HepG2 (cell line): Measurements from ENCODE around the gene PEX7.

Experiments
- ASH2L ChIP-seq: fragments of 300-600, 200-600 bp; sonication (generic); IDR thresholded peaks from 2 replicates; pipeline ENCODE4 v1.7.0; 2017; ENCODE audit warnings: low read depth, mild to moderate bottlenecking, moderate library complexity, mixed read lengths, low read length; ENCODE audit not compliant: insufficient read length
- BORCS8-MEF2B ChIP-seq: sonication (generic); formaldehyde crosslinking; IDR thresholded peaks from 2 replicates; pipeline ENCODE4 v1.8.0; 2022; ENCODE audit warnings: mild to moderate bottlenecking, missing genetic modification reagents
- EP300 ChIP-seq, 3 experiments: sonication (generic) in 1 of 3; formaldehyde crosslinking in 1 of 3; IDR thresholded peaks; 2 replicates each; pipeline versions ENCODE4 v1.5.1 to v1.6.1; 2011 to 2020; ENCODE audit warnings: low read depth in 2 of 3, low read length in 2 of 3, borderline replicate concordance in 1 of 3, improper control_type of control experiment in 1 of 3, mild to moderate bottlenecking in 1 of 3, missing genetic modification reagents in 1 of 3, moderate library complexity in 1 of 3
- HNRNPUL1 ChIP-seq: fragments of 200-400 bp; formaldehyde crosslinking; IDR thresholded peaks from 2 replicates; pipeline ENCODE4 v1.6.1; 2017; ENCODE audit warnings: low read depth, mild to moderate bottlenecking, low read length, moderate library complexity
- KLF11 ChIP-seq: IDR thresholded peaks from 2 replicates; pipeline ENCODE4 v1.6.1; 2016; ENCODE audit warnings: missing compliant biosample characterization
- TCF7 ChIP-seq: sonication (generic); IDR thresholded peaks from 2 replicates; pipeline ENCODE4 v1.6.1; 2016; ENCODE audit warnings: antibody characterized with exemption, low read depth
- ZEB1 ChIP-seq: IDR thresholded peaks from 2 replicates; pipeline ENCODE4 v1.6.1; 2012; ENCODE audit warnings: mild to moderate bottlenecking, low read depth, inconsistent platforms; ENCODE audit not compliant: insufficient replicate concordance
- ZNF670 ChIP-seq: sonication (generic); formaldehyde crosslinking; IDR thresholded peaks from 2 replicates; pipeline ENCODE4 v1.8.0; 2022; ENCODE audit warnings: mild to moderate bottlenecking, missing genetic modification reagents, borderline replicate concordance
- TF ChIP-seq, protein P1 (sequence below): sonication (generic); formaldehyde crosslinking; IDR thresholded peaks from 2 replicates; pipeline ENCODE4 v1.5.0; 2020; ENCODE audit warnings: mild to moderate bottlenecking, missing genetic modification reagents, moderate library complexity
- TF ChIP-seq, protein P2 (sequence below): sonication (generic); formaldehyde crosslinking; IDR thresholded peaks from 2 replicates; pipeline ENCODE4 v1.8.1; 2022; ENCODE audit warnings: mild to moderate bottlenecking, missing genetic modification reagents

DNA sequence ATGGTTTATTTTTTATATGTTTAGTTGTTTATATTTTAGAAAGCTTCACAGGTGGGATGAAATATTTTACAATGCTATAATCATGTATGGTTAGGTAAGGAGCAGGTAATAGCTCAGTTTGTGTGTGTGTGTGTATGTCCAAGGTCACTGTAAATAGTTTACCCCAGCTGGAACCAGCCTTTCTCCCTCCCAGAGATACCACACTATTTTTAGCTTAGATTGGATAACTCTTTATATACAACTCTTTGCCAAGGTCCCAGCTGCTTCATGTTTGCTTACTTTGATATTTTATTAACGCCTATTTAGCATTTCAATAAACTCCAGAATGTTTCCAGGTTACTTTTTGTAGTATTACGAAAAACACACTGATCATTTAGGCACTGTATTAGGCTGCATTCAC lies 1.8 kb upstream of the PEX7 start:
- TF ChIP-seq TCF7 (no peak), ZEB1 (no peak), BORCS8-MEF2B (CRISPR knock-in tag) (no peak), HNRNPUL1 (no peak), EP300 (IDR thresholded peaks at IDR 0.05; ENCODE audit: low read depth in 2 of 2, low read length in 2 of 2) (no peak), EP300 (CRISPR knock-in tag; IDR thresholded peaks at IDR 0.05; ENCODE audit: borderline replicate concordance) (no peak), ASH2L (no peak), KLF11 (CRISPR knock-in tag) (no peak), ZNF670 (no peak)
- TF ChIP-seq, protein P1, sequence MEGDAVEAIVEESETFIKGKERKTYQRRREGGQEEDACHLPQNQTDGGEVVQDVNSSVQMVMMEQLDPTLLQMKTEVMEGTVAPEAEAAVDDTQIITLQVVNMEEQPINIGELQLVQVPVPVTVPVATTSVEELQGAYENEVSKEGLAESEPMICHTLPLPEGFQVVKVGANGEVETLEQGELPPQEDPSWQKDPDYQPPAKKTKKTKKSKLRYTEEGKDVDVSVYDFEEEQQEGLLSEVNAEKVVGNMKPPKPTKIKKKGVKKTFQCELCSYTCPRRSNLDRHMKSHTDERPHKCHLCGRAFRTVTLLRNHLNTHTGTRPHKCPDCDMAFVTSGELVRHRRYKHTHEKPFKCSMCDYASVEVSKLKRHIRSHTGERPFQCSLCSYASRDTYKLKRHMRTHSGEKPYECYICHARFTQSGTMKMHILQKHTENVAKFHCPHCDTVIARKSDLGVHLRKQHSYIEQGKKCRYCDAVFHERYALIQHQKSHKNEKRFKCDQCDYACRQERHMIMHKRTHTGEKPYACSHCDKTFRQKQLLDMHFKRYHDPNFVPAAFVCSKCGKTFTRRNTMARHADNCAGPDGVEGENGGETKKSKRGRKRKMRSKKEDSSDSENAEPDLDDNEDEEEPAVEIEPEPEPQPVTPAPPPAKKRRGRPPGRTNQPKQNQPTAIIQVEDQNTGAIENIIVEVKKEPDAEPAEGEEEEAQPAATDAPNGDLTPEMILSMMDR (CRISPR knock-in tag) = no peak
- TF ChIP-seq, protein P2, sequence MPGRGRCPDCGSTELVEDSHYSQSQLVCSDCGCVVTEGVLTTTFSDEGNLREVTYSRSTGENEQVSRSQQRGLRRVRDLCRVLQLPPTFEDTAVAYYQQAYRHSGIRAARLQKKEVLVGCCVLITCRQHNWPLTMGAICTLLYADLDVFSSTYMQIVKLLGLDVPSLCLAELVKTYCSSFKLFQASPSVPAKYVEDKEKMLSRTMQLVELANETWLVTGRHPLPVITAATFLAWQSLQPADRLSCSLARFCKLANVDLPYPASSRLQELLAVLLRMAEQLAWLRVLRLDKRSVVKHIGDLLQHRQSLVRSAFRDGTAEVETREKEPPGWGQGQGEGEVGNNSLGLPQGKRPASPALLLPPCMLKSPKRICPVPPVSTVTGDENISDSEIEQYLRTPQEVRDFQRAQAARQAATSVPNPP (CRISPR knock-in tag) = no peak
